ENCODE data around the gene CCDC9.

The CCDC9 gene

DNA sequence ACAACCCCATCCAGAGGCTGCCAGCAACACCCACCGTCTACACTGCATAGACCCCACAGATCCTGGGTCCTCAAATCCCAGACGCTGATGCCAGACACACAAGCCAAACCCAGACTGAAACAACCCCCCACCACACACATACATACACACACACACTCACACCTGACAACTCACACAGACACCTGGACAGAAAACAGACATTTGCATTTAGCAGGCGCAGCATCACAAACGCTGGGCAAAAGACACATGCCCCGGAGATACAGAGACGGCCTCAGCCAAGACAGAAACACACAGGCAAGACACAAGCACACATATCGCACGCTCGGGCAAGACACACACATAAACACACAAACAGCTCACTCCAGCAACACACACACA lies 26.7 kb upstream of the CCDC9 start:
- peaks cover 18% of the 10 kb centered on the region for H3K4me1 ChIP-seq (ENCODE audit: insufficient read depth, poor library complexity, severe bottlenecking)
- no peak for ATAC-seq (ENCODE audit: low read depth)
- H3K4me3 ChIP-seq (ENCODE audit: severe bottlenecking) = peak overlapping the region; percentile 50
- DNase-seq (ENCODE audit: low spot score) = no peak
- H3K27me3 ChIP-seq (ENCODE audit: insufficient read depth, poor library complexity, severe bottlenecking) = no peaks in the 10 kb centered on the region
- no peaks in the 10 kb centered on the region for H3K9me3 ChIP-seq (ENCODE audit: severe bottlenecking)
- peak overlapping the region; percentile 93 for H3K27ac ChIP-seq (ENCODE audit: poor library complexity, severe bottlenecking)
- TF ChIP-seq, protein P1, sequence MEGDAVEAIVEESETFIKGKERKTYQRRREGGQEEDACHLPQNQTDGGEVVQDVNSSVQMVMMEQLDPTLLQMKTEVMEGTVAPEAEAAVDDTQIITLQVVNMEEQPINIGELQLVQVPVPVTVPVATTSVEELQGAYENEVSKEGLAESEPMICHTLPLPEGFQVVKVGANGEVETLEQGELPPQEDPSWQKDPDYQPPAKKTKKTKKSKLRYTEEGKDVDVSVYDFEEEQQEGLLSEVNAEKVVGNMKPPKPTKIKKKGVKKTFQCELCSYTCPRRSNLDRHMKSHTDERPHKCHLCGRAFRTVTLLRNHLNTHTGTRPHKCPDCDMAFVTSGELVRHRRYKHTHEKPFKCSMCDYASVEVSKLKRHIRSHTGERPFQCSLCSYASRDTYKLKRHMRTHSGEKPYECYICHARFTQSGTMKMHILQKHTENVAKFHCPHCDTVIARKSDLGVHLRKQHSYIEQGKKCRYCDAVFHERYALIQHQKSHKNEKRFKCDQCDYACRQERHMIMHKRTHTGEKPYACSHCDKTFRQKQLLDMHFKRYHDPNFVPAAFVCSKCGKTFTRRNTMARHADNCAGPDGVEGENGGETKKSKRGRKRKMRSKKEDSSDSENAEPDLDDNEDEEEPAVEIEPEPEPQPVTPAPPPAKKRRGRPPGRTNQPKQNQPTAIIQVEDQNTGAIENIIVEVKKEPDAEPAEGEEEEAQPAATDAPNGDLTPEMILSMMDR (IDR thresholded peaks at IDR 0.05; ENCODE audit: poor library complexity, severe bottlenecking) = no peak
- H3K36me3 ChIP-seq (ENCODE audit: low read depth) = peaks cover 9% of the 10 kb centered on the region

DNA sequence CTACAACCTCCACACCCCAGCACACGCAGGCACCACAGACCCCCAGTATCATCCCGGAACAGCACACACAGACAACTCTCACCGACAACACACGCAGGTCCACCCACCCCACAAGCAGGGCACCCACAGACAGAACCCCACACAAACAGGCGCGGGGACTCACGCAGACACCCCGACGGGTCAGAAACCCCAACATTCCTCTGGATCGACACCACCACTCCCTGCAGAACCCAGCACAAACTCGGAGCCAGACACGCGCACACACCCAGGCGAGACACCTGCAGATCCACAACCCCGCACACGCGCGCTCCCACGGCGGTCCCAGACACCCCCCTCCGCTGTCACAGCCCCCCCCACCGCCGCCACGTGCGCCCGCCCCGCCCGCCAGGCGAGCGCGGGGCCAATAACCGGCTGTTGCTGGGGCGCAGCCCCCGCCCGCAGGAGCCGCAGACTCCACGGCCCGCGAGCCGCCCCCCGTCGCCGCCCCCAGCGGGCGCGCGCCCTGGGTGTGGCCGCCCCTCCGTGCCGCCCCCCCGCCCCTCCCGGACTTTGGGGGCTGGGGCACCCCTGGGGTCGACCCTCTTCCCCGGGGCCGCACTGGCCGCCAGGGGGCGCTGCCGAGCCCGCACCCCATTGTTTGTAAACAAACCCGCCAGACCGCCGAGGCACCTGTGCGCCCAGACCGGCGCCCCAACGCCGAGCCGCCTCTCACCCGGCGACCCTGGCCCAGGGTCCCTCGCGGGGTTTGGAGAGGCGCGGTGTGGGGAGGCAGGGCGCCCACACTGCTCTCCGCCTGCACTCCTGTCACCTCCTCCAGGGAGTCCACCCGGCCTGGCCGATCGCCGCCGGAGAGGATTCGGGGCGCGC lies 26.0 kb upstream of the CCDC9 start:
- TF ChIP-seq, protein P1 (IDR thresholded peaks at IDR 0.05; ENCODE audit: poor library complexity, severe bottlenecking) = peak; percentile 97
- ATAC-seq (ENCODE audit: low read depth) (no peak), DNase-seq (ENCODE audit: low spot score) (no peak)
- no peaks in the 10 kb centered on the region for H3K9me3 ChIP-seq (ENCODE audit: severe bottlenecking)
- no peaks in the 10 kb centered on the region for H3K27me3 ChIP-seq (ENCODE audit: insufficient read depth, poor library complexity, severe bottlenecking)
- peaks cover 18% of the 10 kb centered on the region for H3K4me1 ChIP-seq (ENCODE audit: insufficient read depth, poor library complexity, severe bottlenecking)
- H3K27ac ChIP-seq (ENCODE audit: poor library complexity, severe bottlenecking) = peak overlapping the region; percentile 93
- H3K36me3 ChIP-seq (ENCODE audit: low read depth) = peaks cover 5% of the 10 kb centered on the region
- H3K4me3 ChIP-seq (ENCODE audit: severe bottlenecking) = peak overlapping the region; percentile 50

DNA sequence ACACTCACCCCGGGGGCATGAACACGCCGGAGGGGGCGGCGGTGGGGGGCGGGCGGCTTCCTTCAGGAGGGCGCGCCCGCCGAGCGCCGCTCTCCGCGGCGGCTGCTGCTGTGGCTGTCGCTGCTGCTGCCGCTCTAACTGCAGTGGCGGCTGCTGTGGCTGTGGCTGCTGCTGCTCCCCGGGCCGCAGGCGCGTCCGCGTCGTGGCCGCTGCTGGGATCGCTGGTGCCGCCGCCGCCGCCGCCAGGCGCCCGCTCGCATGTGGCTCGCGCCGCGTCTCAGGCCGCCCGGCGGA lies 25.5 kb upstream of the CCDC9 start, which contains the start of gene BBC3:
BBC3 (minus strand) TSS at position 279 of the 294 bp plus-strand sequence. CDS start 2,768 bp downstream, outside the sequence.
- H3K4me3 ChIP-seq (ENCODE audit: severe bottlenecking) = peak within 1 kb of the TSS; percentile 50
- TF ChIP-seq, protein P1 (IDR thresholded peaks at IDR 0.05; ENCODE audit: poor library complexity, severe bottlenecking) = no peak
- ATAC-seq (ENCODE audit: low read depth) = no peak
- H3K9me3 ChIP-seq (ENCODE audit: severe bottlenecking) = no peaks in the 10 kb centered on the region
- no peaks in the 10 kb centered on the region for H3K36me3 ChIP-seq (ENCODE audit: low read depth)
- no peaks in the 10 kb centered on the region for H3K27me3 ChIP-seq (ENCODE audit: insufficient read depth, poor library complexity, severe bottlenecking)
- DNase-seq (ENCODE audit: low spot score) = no peak
- peak within 1 kb of the TSS; percentile 93 for H3K27ac ChIP-seq (ENCODE audit: poor library complexity, severe bottlenecking)
- peaks cover 18% of the 10 kb centered on the region for H3K4me1 ChIP-seq (ENCODE audit: insufficient read depth, poor library complexity, severe bottlenecking)

DNA sequence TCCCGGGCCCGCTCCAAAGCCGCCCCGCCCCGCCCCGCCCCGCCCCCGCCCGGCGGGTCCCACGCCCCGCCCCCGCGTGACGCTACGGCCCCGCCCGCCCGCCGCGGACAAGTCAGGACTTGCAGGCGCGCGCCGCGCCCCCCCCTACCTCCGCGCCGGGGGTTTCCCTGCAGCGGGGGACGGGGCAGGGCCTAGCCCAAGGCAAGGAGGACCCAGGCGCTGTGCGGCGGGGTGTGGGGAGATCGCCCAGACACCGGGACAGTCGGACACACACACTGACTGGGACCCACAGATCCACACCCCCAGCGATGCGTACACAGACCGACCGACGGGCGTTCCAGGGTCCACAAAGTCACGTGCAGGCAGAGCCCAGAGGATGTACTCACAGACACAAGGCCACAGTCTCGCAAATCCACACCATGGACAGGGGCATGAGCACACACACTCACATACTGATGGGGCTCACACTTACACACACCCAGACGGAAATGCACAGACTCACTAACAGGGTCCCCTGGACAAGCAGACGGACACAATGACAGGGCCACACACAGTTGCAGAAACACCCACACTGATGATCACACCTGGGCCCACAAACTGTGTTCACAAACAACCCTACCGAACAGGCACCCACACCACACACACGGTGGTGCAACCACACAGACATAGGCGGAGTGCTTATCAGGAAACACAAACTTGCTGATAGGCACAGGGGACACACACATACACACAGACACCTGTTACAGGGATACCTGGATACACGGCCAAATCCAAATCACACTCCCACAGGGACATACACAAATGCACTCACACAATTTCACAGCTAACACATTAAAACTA lies 24.9 kb upstream of the CCDC9 start:
- peak overlapping the region; percentile 87 for H3K27ac ChIP-seq (ENCODE audit: poor library complexity, severe bottlenecking)
- H3K36me3 ChIP-seq (ENCODE audit: low read depth) = no peaks in the 10 kb centered on the region
- peaks cover 17% of the 10 kb centered on the region for H3K4me1 ChIP-seq (ENCODE audit: insufficient read depth, poor library complexity, severe bottlenecking)
- H3K4me3 ChIP-seq (ENCODE audit: severe bottlenecking) = peak overlapping the region; percentile 50
- H3K9me3 ChIP-seq (ENCODE audit: severe bottlenecking) = no peaks in the 10 kb centered on the region
- DNase-seq (ENCODE audit: low spot score) (no peak), ATAC-seq (ENCODE audit: low read depth) (no peak)
- TF ChIP-seq, protein P1 (IDR thresholded peaks at IDR 0.05; ENCODE audit: poor library complexity, severe bottlenecking) = no peak
- H3K27me3 ChIP-seq (ENCODE audit: insufficient read depth, poor library complexity, severe bottlenecking) = no peaks in the 10 kb centered on the region
